Neural cell (in vitro differentiated cells): ENCODE results near the gene PCGF1.
"Not testable (repeated sequence)": the region's sequence is repeated elsewhere in the genome, so short reads cannot be mapped to it uniquely, and the experiment has no call there.

Source experiments
- POLR2AphosphoS5 ChIP-seq: IDR thresholded peaks from 2 replicates; pipeline ENCODE4 v1.6.1; 2012
- TF ChIP-seq, protein P1 (sequence below): IDR thresholded peaks from 2 replicates; pipeline ENCODE4 v1.6.1; 2012; ENCODE audit warnings: borderline replicate concordance
- TF ChIP-seq, protein P2 (sequence below): fragments of 450-650 bp; IDR thresholded peaks from 2 replicates; pipeline ENCODE4 v1.5.1; 2014; ENCODE audit warnings: antibody characterized with exemption, mild to moderate bottlenecking, moderate library complexity; ENCODE audit not compliant: poor library complexity, severe bottlenecking

DNA sequence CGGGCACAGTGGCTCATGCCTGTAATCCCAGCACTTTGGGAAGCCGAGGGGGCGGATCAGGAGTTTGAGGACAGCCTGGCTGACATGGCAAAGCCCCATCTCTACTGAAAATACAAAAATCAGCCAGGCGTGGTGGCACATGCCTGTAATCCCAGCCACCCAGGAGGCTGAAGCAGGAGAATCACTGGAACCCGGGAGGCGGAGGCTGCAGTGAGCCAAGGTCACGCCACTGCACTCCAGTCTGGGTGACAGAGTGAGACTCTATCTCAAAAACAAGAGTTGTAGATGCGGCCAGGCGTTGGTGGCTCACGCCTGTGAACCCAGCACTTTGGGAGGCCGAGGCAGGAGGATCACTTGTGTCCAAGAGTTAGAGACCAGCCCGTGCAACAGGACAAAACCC lies 36.8 kb downstream of the PCGF1 start:
- TF ChIP-seq, protein P1, sequence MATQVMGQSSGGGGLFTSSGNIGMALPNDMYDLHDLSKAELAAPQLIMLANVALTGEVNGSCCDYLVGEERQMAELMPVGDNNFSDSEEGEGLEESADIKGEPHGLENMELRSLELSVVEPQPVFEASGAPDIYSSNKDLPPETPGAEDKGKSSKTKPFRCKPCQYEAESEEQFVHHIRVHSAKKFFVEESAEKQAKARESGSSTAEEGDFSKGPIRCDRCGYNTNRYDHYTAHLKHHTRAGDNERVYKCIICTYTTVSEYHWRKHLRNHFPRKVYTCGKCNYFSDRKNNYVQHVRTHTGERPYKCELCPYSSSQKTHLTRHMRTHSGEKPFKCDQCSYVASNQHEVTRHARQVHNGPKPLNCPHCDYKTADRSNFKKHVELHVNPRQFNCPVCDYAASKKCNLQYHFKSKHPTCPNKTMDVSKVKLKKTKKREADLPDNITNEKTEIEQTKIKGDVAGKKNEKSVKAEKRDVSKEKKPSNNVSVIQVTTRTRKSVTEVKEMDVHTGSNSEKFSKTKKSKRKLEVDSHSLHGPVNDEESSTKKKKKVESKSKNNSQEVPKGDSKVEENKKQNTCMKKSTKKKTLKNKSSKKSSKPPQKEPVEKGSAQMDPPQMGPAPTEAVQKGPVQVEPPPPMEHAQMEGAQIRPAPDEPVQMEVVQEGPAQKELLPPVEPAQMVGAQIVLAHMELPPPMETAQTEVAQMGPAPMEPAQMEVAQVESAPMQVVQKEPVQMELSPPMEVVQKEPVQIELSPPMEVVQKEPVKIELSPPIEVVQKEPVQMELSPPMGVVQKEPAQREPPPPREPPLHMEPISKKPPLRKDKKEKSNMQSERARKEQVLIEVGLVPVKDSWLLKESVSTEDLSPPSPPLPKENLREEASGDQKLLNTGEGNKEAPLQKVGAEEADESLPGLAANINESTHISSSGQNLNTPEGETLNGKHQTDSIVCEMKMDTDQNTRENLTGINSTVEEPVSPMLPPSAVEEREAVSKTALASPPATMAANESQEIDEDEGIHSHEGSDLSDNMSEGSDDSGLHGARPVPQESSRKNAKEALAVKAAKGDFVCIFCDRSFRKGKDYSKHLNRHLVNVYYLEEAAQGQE = not testable (repeated sequence)
- TF ChIP-seq, protein P2, sequence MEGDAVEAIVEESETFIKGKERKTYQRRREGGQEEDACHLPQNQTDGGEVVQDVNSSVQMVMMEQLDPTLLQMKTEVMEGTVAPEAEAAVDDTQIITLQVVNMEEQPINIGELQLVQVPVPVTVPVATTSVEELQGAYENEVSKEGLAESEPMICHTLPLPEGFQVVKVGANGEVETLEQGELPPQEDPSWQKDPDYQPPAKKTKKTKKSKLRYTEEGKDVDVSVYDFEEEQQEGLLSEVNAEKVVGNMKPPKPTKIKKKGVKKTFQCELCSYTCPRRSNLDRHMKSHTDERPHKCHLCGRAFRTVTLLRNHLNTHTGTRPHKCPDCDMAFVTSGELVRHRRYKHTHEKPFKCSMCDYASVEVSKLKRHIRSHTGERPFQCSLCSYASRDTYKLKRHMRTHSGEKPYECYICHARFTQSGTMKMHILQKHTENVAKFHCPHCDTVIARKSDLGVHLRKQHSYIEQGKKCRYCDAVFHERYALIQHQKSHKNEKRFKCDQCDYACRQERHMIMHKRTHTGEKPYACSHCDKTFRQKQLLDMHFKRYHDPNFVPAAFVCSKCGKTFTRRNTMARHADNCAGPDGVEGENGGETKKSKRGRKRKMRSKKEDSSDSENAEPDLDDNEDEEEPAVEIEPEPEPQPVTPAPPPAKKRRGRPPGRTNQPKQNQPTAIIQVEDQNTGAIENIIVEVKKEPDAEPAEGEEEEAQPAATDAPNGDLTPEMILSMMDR = not testable (repeated sequence)
- TF ChIP-seq POLR2AphosphoS5 = not testable (repeated sequence)
